Stimulated activated CD8-positive, alpha-beta memory T cell treated with anti-CD3 and anti-CD28 coated beads, Interleukin-15, amount 100 ng/mL, for 4 hours (primary cell): ENCODE data around the gene RBM33.

Source experiments
- DNase-seq, 2 donors: peaks; one replicate each; pipeline ENCODE4 v3.0.0-alpha.2; 2020; ENCODE audit warnings: low read depth in 2 of 2

Gene RBM33

GRCh38 chr7:155624412-155624811 lies 20.0 kb upstream of the RBM33 start:
- no peak for DNase-seq

DNA sequence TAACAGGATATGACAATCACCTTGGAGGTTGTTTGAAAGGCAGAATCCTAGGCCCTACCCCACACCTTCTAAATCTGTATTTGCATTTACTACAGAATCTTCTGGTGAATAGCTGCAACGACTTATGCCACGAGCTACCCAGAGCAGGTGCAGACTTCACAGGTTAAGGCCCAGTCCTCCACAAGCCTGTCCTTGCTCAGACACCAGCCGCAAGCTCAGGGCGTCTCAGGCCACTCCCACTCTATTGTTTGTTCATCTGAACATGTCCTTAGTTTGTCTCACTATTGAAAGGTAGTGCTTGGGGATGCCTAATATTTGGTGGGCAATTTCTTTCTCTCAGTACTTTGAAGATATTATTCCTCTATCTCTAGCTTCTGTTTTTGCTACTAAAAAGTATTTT lies 18.9 kb upstream of the RBM33 start:
- no peak for DNase-seq

DNA sequence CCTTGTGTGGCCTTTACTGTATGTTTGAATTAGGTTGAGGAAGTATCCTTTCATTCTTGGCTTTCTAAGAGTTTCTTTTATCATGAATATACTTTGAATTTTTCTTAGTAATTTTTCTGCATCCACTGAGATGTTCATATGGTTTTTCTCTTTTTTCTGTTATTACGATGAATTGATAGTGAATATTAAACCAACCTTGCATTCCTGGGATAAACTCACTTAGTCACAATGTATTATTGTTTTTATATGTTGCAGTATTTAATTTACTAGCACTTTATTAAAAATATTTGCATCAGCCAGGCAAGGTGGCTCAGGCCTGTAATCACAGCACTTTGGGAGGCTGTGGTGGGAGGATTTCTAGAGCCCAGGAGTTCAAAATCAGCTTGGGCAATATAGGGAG lies 15.3 kb upstream of the RBM33 start:
- DNase-seq: no peak

DNA sequence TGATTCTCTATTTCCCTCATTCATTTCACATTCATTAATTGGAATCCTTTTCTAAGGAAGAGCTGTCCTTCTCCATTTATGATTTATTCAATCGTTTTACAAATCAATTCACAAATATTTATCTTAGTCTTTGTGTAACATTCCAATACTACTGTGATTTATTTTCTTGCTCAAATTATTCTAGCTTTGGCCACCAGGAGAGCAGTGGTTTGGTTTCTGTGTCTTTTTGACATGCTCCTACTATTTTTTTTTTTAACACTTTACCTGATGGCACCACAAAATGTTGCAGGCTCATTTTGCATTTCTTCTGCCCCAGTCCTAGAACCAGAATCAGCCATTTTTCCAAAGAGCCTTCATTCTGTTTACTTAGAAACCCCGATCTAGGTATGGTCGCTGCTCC lies 13.3 kb upstream of the RBM33 start:
- no peak for DNase-seq

GRCh38 chr7:155635817-155636216 lies 8.6 kb upstream of the RBM33 start:
- no peak for DNase-seq

DNA sequence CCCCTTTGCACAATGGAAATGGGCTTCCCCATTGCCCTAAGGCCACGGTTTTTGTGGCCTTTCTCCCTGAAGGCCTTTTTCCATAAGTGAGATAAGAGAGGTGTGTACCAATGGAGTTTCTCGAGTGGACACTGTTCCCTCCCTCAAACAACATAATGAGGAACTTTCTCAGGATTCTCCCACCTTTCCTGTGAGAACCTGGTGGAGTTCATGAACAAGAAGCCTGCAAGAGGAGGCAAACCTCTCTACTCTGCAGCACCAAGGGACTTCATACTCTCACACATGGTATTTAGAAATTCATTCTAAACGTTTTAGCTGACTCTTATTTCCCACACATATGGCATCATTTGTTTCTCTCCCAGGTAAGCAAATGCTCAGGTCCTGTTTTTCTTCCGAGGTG lies 7.3 kb upstream of the RBM33 start:
- no peak for DNase-seq

- DNase-seq: no peak
These were observed 6.1 kb upstream of the RBM33 start for GRCh38 chr7:155638366-155638765.

DNA sequence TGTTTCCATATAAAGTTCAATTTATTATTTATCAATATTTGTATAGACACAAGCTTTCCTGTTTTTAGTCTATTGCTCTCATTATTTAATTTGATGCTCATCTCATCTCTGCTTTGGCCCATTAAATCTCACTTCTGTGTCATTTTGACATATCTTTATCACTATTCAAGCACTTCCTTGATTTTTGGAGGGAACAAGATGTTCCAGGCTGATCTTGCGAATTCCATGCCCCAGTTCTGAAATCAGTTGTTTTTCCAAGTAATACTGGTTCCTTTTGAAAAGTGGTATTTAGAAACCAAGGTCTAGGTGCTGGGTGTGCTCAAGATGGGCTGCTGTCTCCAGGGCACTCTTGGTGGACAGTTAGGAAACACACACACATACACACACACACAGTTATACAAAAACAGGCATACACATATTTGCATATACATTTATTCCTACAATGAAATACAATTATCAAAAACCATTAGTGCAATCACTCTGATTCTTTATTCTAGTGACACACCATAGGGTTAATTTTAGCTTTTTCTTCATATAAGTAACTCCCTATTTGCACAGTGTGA lies 4.4 kb upstream of the RBM33 start:
- DNase-seq: no peak

- DNase-seq: no peak
These were observed 3.8 kb upstream of the RBM33 start for GRCh38 chr7:155640629-155641028.

GRCh38 chr7:155643804-155644177 lies 670 bp upstream of the RBM33 start:
- DNase-seq: no peak

DNA sequence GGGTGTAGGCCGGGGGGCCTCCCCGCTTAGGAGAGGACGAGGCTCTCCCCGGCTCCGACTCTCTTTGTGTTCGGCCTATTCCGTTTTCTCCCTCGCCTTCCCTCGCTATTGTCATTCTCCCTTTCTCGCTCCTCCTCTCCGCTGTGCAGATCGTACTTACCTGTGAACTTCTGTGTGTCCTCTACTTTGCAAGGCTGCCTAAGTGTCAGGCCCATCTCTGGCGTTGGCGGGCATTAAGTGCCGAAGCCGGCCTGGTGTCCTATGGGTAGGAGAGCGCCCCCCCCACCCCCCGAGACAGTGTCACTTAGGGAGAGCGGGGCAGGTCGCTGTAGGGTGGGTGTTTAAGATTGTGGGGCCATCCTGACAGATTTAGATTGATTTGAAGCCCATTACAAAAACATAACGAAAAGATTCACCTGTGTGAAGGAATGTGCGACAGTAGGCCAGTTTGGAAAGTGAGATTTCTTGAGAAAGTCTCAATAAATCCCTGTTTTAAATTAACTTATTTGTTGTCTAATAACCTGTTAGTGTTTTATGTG lies 579 bp downstream of the RBM33 start:
- peak in 1 of 2 donors; percentile 5 for DNase-seq

GRCh38 chr7:155645662-155646061 lies 1.2 kb downstream of the RBM33 start:
- DNase-seq: no peak

DNA sequence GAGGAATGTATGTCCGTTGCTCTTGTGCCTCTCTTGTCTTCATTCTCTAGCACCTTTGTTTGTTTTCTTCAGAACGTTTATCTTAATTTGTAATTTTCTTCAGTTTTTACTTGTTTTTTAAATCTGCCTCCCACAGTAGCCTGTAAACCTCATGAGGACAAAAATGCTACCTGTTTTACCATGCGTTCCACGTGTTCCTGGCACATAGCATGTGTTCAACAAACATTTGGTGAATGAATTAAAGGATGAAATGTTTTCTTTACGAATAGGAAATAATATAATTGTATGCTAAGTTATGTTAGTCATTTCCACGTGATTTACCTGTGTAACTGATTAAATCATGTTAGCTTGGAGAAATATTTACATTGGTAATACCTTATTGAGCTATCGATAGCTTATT lies 2.2 kb downstream of the RBM33 start:
- DNase-seq: no peak

GRCh38 chr7:155647302-155647701 lies 2.8 kb downstream of the RBM33 start:
- DNase-seq: no peak

DNA sequence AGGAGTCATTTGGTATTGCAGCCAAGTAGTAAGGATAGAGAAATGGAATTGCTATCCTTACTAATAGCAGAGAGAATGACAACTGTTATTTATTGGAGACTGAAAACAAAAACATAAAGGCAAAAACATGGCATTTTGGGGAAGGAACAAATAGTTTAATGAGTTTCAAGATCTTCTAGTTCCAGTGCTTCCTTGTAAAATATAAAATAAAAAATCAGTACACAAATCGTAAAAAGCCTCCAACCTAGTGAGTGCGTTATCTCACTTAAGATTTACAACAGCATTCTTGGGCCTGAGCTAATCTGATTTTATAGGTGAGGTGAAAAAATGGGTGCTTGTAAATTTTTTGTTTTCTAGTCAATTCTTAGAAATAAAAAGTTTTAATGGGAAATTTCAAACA lies 3.3 kb downstream of the RBM33 start:
- no peak for DNase-seq

DNA sequence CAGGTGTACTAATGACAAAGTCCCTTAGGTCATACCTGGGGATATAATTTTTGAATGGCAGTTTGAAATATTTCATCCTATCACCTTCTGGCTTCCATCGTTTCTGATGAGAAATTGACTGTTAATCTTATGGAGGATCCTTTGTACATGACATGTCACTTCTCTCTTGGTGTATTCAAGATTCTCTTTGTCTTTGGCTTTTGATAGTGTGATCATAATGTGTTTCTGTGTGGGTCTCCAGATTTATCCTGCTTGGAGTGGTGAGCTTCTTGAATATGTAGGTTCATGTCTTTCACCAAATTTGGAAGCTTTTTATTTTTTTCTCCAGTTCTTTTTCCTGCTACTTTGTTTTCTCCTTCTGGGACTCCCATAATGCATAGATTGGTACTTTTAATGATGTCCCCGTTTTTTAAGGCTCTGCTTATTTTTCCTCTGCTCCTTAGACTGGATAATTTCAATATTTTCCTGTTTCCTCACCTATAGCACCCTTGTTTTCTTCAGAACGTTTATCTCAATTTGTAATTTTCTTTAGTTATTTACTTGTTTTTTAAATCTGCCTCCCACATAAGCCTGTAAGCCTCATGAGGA lies 4.4 kb downstream of the RBM33 start:
- DNase-seq: no peak

- DNase-seq: no peak
These were observed 5.1 kb downstream of the RBM33 start for GRCh38 chr7:155649588-155649987.

DNA sequence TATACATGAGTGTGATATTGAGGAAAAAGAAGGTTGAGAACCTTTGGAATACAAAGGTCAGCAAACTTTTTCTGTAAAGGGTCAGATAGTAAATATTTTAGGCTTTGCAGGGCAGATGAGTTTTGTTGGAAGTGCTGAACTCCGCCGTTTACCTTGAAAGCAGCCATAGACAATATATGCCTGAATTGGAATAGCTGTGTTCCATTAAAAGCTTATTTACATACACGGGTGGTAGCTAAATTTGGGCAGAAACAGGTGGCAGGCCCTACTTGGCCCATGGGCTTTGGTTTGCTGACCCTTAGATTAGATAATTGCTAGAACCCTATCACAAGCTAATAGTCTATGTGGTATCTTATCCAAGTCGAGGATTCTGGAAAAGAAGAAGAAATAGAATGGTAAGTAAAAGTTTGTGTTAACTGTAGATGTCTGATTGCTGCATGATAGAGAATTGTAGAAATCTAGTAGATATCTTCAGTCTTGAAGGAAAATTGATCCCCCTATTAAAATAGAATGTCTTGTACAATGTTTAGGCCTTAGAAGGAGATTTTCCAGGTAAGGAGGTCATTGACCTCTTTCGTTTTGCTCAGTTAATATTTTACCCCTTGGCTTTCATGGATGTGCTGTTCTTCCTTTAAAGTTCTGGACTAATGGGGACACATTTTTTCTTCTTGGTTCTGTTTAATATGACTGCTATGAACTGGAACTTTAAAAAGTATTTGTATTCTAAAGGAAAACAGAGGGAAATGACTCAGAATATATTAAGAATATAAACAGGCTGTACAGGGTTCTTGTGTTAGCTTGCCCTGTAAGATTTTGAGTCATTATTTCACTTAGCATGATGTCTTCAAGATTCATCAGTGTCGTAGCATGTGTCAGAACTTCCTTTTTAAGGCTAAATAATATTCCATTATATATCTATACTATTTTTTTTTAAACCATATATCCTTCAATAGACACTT lies 8.0 kb downstream of the RBM33 start:
- no peak for DNase-seq

- DNase-seq: no peak
These were observed 9.3 kb downstream of the RBM33 start for GRCh38 chr7:155653803-155654202.

GRCh38 chr7:155656891-155657290 lies 12.4 kb downstream of the RBM33 start:
- no peak for DNase-seq

DNA sequence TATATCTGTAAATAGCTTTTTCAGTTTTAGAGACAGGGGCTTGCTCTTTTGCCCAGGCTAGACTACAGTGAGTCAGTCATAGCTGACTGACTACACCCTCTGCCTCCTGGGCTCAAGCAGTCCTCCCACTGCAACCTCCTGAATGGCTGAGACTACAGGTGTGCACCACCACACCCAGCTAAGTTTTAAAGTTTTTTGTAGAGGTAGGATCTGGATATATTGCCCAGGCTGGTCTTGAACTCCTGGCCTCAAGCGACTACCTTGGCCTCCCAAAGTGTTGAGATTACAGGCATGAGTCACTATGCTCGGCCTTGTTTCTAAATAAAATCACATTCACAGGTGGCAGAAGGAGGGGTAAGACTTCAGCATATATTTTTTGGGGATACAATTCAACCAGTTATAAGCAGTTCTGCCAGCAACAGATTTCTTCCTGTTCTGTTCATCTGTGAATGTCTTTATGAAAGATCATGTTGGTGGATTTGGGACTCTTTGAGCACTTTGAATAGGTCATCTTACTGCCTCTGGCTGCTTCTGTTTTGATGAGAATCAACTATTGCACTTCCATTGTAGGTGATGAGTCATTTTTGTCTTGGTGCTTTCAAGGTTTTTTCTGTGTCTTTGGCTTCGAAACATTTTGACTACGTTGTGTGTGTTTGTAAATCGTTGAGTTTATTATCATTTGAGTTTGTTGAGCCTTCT lies 15.7 kb downstream of the RBM33 start:
- DNase-seq: no peak

DNA sequence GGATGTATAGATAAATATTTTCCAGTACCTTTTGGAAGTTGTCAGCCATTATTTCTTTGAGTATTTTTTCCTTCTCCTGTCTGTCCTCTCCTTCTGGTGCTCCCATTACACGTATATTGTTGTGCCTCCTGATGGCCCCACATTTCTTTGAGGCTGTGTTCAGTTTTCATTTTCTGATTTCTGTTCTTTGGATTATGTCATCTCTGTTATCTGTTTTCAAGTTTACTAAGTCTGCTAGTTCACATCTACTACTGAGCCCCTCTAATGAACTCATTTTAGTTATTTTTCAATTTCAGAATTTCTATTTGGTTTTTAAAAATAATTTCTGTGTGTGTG lies 16.3 kb downstream of the RBM33 start:
- DNase-seq: no peak
